ENCODE measurements around the gene HRH2.
"Not testable (repeated sequence)": the region's sequence is repeated elsewhere in the genome, so short reads cannot be mapped to it uniquely, and the experiment has no call there.

HRH2 gene

DNA sequence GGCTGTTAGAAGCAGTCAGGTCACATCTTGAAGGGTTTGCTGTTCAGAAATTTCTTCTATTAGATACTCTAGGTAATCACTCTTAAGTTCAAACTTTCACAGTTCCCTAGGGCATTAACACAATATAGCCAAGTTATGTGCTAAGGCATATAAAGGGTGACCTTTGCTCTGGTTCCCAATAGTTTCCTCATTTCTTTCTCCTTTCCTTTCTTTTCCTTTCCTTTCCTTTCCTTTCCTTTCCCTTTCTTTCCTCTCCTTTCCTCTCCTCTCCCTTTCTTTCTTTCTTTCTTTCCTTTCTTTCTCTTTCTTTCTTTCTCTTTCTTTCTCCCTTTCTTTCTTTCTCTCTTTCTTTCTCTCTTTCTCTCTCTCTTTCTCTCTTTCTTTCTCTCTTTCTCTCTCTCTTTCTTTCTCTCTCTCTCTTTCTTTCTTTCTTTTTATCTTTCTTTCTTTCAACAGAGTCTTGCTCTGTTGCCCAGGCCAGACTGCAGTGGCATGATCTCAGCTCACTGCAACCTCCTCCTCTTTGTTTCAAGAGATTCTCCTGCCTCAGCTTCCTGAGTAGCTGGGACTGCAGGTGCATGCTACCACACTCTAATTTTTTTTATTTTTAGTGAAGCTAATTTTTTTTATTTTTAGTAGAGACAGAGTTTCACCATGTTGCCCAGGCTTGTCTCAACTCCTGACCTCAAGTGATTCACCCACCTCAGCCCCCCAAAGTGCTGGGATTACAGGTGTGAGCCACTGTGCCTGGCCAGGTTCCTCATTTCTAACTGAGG, 7.3 kb upstream of the HRH2 start:
- H3K4me1 ChIP-seq (ENCODE audit: control insufficient read depth in 1 of 2, insufficient read depth in 2 of 2, low read length in 2 of 2); H3K14ac ChIP-seq (ENCODE audit: low read length); H3K27ac ChIP-seq (ENCODE audit: low read depth, low read length); H3K9ac ChIP-seq (ENCODE audit: low read length); H3K4me2 ChIP-seq (ENCODE audit: low read length); H2BK12ac ChIP-seq (ENCODE audit: low read length); H3K18ac ChIP-seq (ENCODE audit: low read length); H3K27me3 ChIP-seq (ENCODE audit: insufficient read depth, low read length); H3K9me3 ChIP-seq (ENCODE audit: insufficient read depth, low read depth, low read length); H3K79me2 ChIP-seq (ENCODE audit: control insufficient read depth, insufficient read depth, low read length, poor library complexity); H3K36me3 ChIP-seq (ENCODE audit: control insufficient read depth in 1 of 2, insufficient read depth in 2 of 2, low read length in 2 of 2); H3K4ac ChIP-seq (ENCODE audit: low read depth, low read length); H4K8ac ChIP-seq (ENCODE audit: low read depth, low read length); H2AK5ac ChIP-seq (ENCODE audit: low read length); H2BK5ac ChIP-seq (ENCODE audit: low read depth, low read length, poor library complexity); H2AFZ ChIP-seq (ENCODE audit: insufficient read depth, low read length, poor library complexity); H3K23ac ChIP-seq (ENCODE audit: low read length); H3K4me3 ChIP-seq (ENCODE audit: low read depth, low read length); H3K79me1 ChIP-seq (ENCODE audit: low read length); DNase-seq; H4K12ac ChIP-seq (ENCODE audit: low read depth, low read length); H2BK120ac ChIP-seq (ENCODE audit: insufficient read depth, low read length, poor library complexity); H4K91ac ChIP-seq (ENCODE audit: low read depth, low read length): not testable (repeated sequence)

DNA sequence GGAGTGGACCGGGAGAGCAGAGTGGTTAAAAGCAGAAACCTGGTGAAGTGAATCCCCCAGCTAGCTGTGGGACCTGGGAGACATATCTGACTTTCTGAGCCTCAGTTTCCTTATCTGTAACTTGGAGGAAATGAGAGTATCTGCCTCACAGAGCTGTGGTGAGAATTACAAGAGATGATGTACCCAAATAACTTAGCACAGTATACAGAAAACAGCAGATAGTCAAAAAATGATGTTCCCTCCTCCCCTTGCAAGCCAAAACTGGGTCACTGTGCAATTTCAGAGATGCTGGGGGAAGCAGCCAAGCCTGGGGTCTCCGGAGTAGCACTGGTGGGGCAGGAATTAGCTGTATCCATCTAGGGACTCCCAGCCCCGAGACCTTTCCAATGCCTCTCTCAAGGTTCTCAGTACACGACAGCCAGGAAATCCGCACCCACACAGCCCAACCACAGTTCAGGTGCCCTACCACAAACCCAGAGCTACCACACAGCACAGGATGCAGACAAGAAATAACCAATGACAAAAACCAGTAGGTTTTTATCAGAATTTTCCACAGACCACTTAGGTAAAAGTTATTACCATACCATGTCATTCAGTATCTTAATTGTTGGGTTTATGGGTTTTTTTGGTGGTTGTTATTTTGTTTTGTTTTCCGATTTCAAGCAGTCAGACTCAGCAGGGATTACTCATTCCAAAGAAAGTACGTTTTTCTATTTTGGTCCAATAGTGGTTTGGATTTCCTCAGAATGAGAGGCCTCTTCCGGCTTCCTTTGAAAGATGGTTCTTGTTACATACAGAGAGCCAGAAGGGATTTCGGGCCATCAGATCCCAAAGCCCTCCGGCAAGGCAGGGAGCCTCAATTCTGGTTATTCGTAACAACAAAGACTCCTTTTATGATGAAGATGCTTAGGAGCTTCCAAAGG, 4.9 kb upstream of the HRH2 start:
- Histone ChIP-seq H3K9ac (ENCODE audit: low read length) (no peak overlapping the region), H3K27ac (ENCODE audit: low read depth, low read length) (no peak overlapping the region), H3K4me1 (ENCODE audit: control insufficient read depth in 1 of 2, insufficient read depth in 2 of 2, low read length in 2 of 2) (peaks cover 5 to 6% of the 10 kb centered on the region in 2 experiments), H3K9me3 (ENCODE audit: insufficient read depth, low read depth, low read length) (peaks cover 7% of the 10 kb centered on the region), H2BK12ac (ENCODE audit: low read length) (no peak overlapping the region), H2BK120ac (ENCODE audit: insufficient read depth, low read length, poor library complexity) (no peak overlapping the region), H3K4ac (ENCODE audit: low read depth, low read length) (no peak overlapping the region), H3K23ac (ENCODE audit: low read length) (no peak overlapping the region), H3K14ac (ENCODE audit: low read length) (no peak overlapping the region), H2AFZ (ENCODE audit: insufficient read depth, low read length, poor library complexity) (no peak overlapping the region), H3K18ac (ENCODE audit: low read length) (no peak overlapping the region), H4K8ac (ENCODE audit: low read depth, low read length) (no peak overlapping the region), H4K91ac (ENCODE audit: low read depth, low read length) (no peak overlapping the region), H2BK5ac (ENCODE audit: low read depth, low read length, poor library complexity) (no peak overlapping the region), H4K12ac (ENCODE audit: low read depth, low read length) (no peak overlapping the region), H3K79me2 (ENCODE audit: control insufficient read depth, insufficient read depth, low read length, poor library complexity) (no peaks in the 10 kb centered on the region), H3K27me3 (ENCODE audit: insufficient read depth, low read length) (peaks cover 4% of the 10 kb centered on the region), H3K4me2 (ENCODE audit: low read length) (no peak overlapping the region), H2AK5ac (ENCODE audit: low read length) (no peak overlapping the region), H3K79me1 (ENCODE audit: low read length) (no peaks in the 10 kb centered on the region), H3K4me3 (ENCODE audit: low read depth, low read length) (no peak overlapping the region), H3K36me3 (ENCODE audit: control insufficient read depth in 1 of 2, insufficient read depth in 2 of 2, low read length in 2 of 2) (no peaks in the 10 kb centered on the region)
- no peak for DNase-seq
- no CpG with 5 or more reads among the region's 11 CpGs for WGBS (ENCODE audit: extremely low coverage, insufficient coverage, insufficient read length)

DNA sequence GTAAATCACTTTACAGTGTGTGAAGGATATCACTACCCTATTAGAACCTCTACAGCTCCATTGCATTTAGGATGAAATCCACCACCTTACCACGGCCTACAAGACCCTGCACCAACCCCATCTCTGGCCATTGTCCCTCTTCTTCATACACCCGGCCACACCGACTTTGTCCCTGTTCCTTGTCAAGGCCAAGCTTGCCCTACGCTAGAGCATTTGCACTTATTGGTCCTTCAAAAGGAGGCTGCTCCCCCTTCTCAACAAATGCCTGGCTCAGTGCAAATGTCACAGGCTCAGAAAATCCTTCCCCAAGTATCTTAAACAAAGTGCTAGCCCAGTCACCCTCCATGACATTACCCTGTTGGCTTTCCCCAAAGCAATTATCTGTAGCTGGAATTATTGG, 4.1 kb upstream of the HRH2 start:
- H3K27ac ChIP-seq (ENCODE audit: low read depth, low read length) = no peak overlapping the region
- no peak overlapping the region for H4K8ac ChIP-seq (ENCODE audit: low read depth, low read length)
- H3K4me3 ChIP-seq (ENCODE audit: low read depth, low read length) = no peak overlapping the region
- H3K23ac ChIP-seq (ENCODE audit: low read length) = no peak overlapping the region
- H3K9ac ChIP-seq (ENCODE audit: low read length) = no peak overlapping the region
- no peak overlapping the region for H2AFZ ChIP-seq (ENCODE audit: insufficient read depth, low read length, poor library complexity)
- no peak overlapping the region for H3K18ac ChIP-seq (ENCODE audit: low read length)
- no peaks in the 10 kb centered on the region for H3K79me1 ChIP-seq (ENCODE audit: low read length)
- peaks cover 8% of the 10 kb centered on the region for H3K9me3 ChIP-seq (ENCODE audit: insufficient read depth, low read depth, low read length)
- no peak for DNase-seq
- H2AK5ac ChIP-seq (ENCODE audit: low read length) = no peak overlapping the region
- H2BK12ac ChIP-seq (ENCODE audit: low read length) = no peak overlapping the region
- H3K27me3 ChIP-seq (ENCODE audit: insufficient read depth, low read length) = peaks cover 8% of the 10 kb centered on the region
- H4K12ac ChIP-seq (ENCODE audit: low read depth, low read length) = no peak overlapping the region
- H3K14ac ChIP-seq (ENCODE audit: low read length) = no peak overlapping the region
- H2BK120ac ChIP-seq (ENCODE audit: insufficient read depth, low read length, poor library complexity) = no peak overlapping the region
- no peak overlapping the region for H3K4me2 ChIP-seq (ENCODE audit: low read length)
- H3K36me3 ChIP-seq (ENCODE audit: control insufficient read depth in 1 of 2, insufficient read depth in 2 of 2, low read length in 2 of 2) = no peaks in the 10 kb centered on the region
- peaks cover 9 to 12% of the 10 kb centered on the region in 2 experiments for H3K4me1 ChIP-seq (ENCODE audit: control insufficient read depth in 1 of 2, insufficient read depth in 2 of 2, low read length in 2 of 2)
- H4K91ac ChIP-seq (ENCODE audit: low read depth, low read length) = no peak overlapping the region
- H3K79me2 ChIP-seq (ENCODE audit: control insufficient read depth, insufficient read depth, low read length, poor library complexity) = no peaks in the 10 kb centered on the region
- H2BK5ac ChIP-seq (ENCODE audit: low read depth, low read length, poor library complexity) = no peak overlapping the region
- no peak overlapping the region for H3K4ac ChIP-seq (ENCODE audit: low read depth, low read length)
- no CpG with 5 or more reads among the region's 4 CpGs for WGBS (ENCODE audit: extremely low coverage, insufficient coverage, insufficient read length)

DNA sequence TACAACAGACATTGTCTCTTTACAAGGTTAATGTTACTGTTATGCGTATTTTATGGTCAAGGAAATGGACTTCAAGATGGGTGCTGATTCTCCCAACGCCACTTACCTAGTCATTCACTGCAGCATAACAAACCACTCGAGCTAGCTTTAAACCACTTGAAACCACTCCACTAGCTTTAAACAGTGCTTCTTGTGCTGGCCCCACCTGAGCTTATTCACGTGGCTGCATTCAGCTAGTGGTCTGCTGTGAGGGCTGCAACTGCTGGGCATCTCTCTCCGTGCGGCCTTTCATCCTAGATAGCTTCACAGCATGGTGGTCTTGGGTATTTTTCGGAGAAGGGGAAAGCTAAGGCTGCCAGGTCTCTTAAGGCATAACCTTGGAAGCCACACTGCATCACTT, 3.5 kb upstream of the HRH2 start:
- Histone ChIP-seq H3K9me3 (ENCODE audit: insufficient read depth, low read depth, low read length) (peaks cover 11% of the 10 kb centered on the region), H3K23ac (ENCODE audit: low read length) (no peak overlapping the region), H2BK120ac (ENCODE audit: insufficient read depth, low read length, poor library complexity) (no peak overlapping the region), H2AFZ (ENCODE audit: insufficient read depth, low read length, poor library complexity) (no peak overlapping the region), H3K4me2 (ENCODE audit: low read length) (no peak overlapping the region), H3K4ac (ENCODE audit: low read depth, low read length) (no peak overlapping the region), H3K9ac (ENCODE audit: low read length) (no peak overlapping the region), H3K36me3 (ENCODE audit: control insufficient read depth in 1 of 2, insufficient read depth in 2 of 2, low read length in 2 of 2) (no peaks in the 10 kb centered on the region), H3K27ac (ENCODE audit: low read depth, low read length) (no peak overlapping the region), H3K14ac (ENCODE audit: low read length) (no peak overlapping the region), H3K79me2 (ENCODE audit: control insufficient read depth, insufficient read depth, low read length, poor library complexity) (no peaks in the 10 kb centered on the region), H3K4me1 (ENCODE audit: control insufficient read depth in 1 of 2, insufficient read depth in 2 of 2, low read length in 2 of 2) (peaks cover 9 to 12% of the 10 kb centered on the region in 2 experiments), H4K8ac (ENCODE audit: low read depth, low read length) (no peak overlapping the region), H2AK5ac (ENCODE audit: low read length) (no peak overlapping the region), H4K12ac (ENCODE audit: low read depth, low read length) (no peak overlapping the region), H2BK12ac (ENCODE audit: low read length) (no peak overlapping the region), H3K4me3 (ENCODE audit: low read depth, low read length) (no peak overlapping the region), H4K91ac (ENCODE audit: low read depth, low read length) (no peak overlapping the region), H3K18ac (ENCODE audit: low read length) (no peak overlapping the region), H3K79me1 (ENCODE audit: low read length) (no peaks in the 10 kb centered on the region), H2BK5ac (ENCODE audit: low read depth, low read length, poor library complexity) (no peak overlapping the region), H3K27me3 (ENCODE audit: insufficient read depth, low read length) (peaks cover 8% of the 10 kb centered on the region)
- no CpG with 5 or more reads among the region's 7 CpGs for WGBS (ENCODE audit: extremely low coverage, insufficient coverage, insufficient read length)
- no peak for DNase-seq
